ENCODE data around the gene PDE4D. TPM values are rescaled to one million over a fixed set of nuclear protein-coding genes. Genes with fewer than 3 reads are reported as not detected.
"Not testable (repeated sequence)": the region's sequence is repeated elsewhere in the genome, so short reads cannot be mapped to it uniquely, and the experiment has no call there.

PDE4D gene
- total RNA-seq, 1 experiment from 2014 or later = 2.1 TPM

- no peak overlapping the region for H2AK5ac ChIP-seq (ENCODE audit: insufficient read length, low read length)
- no peak overlapping the region for H4K91ac ChIP-seq (ENCODE audit: insufficient read length, low read depth, low read length)
- no peak overlapping the region for H3T11ph ChIP-seq (ENCODE audit: low read length)
- H3K56ac ChIP-seq (ENCODE audit: insufficient read length, low read depth, low read length) = no peak overlapping the region
- H2BK120ac ChIP-seq (ENCODE audit: low read depth, low read length, poor library complexity, severe bottlenecking) = no peak overlapping the region
- DNase-seq = no peak
- TF ChIP-seq, protein P1, sequence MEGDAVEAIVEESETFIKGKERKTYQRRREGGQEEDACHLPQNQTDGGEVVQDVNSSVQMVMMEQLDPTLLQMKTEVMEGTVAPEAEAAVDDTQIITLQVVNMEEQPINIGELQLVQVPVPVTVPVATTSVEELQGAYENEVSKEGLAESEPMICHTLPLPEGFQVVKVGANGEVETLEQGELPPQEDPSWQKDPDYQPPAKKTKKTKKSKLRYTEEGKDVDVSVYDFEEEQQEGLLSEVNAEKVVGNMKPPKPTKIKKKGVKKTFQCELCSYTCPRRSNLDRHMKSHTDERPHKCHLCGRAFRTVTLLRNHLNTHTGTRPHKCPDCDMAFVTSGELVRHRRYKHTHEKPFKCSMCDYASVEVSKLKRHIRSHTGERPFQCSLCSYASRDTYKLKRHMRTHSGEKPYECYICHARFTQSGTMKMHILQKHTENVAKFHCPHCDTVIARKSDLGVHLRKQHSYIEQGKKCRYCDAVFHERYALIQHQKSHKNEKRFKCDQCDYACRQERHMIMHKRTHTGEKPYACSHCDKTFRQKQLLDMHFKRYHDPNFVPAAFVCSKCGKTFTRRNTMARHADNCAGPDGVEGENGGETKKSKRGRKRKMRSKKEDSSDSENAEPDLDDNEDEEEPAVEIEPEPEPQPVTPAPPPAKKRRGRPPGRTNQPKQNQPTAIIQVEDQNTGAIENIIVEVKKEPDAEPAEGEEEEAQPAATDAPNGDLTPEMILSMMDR (conservative IDR thresholded peaks at IDR 0.05) = no peak
- H3K79me1 ChIP-seq (ENCODE audit: insufficient read depth, low read depth, low read length, poor library complexity, severe bottlenecking) = no peaks in the 10 kb centered on the region
- H2BK5ac ChIP-seq (ENCODE audit: insufficient read length, low read length) = no peak overlapping the region
- H3K23ac ChIP-seq (ENCODE audit: insufficient read length, low read depth, low read length) = no peak overlapping the region
- no peak overlapping the region for H2BK12ac ChIP-seq (ENCODE audit: insufficient read length, low read depth, low read length)
- H3K79me2 ChIP-seq (ENCODE audit: insufficient read depth, low read length) = no peaks in the 10 kb centered on the region
- H2BK20ac ChIP-seq (ENCODE audit: low read depth, low read length, poor library complexity, severe bottlenecking) = no peak overlapping the region
- H4K20me1 ChIP-seq (ENCODE audit: control insufficient read depth, insufficient read depth, insufficient read length) = no peaks in the 10 kb centered on the region
- no peak overlapping the region for H4K5ac ChIP-seq (ENCODE audit: insufficient read length, low read depth, low read length)
- Mint-ChIP-seq H3K27me3 (ENCODE audit: low read depth) (no peaks in the 10 kb centered on the region), H3K9me3 (peaks cover 18 to 31% of the 10 kb centered on the region in 2 experiments), H3K4me1 (peaks cover 0 to 4% of the 10 kb centered on the region in 2 experiments; a peak in 1 of 4 replicates), H3K27ac (no peak overlapping the region), H3K36me3 (ENCODE audit: insufficient read depth in 1 of 3, low read depth in 3 of 3) (peaks cover 0 to 16% (median 2%) of the 10 kb centered on the region in 3 experiments; a peak in 4 of 7 replicates), H3K4me3 (no peak overlapping the region)
- H3K23me2 ChIP-seq (ENCODE audit: insufficient read length, low read depth, low read length, poor library complexity, severe bottlenecking) = no peaks in the 10 kb centered on the region
- H3K9ac ChIP-seq (ENCODE audit: extremely low read depth, insufficient read length, low read length) = no peak overlapping the region
- H2BK15ac ChIP-seq (ENCODE audit: low read depth, low read length) = no peak overlapping the region
- H2AFZ ChIP-seq (ENCODE audit: low read length) = no peak overlapping the region
- no peak overlapping the region for H3K4ac ChIP-seq (ENCODE audit: low read depth, low read length)
- no peak overlapping the region for H4K8ac ChIP-seq (replicated peaks; ENCODE audit: insufficient read length, low read depth, low read length)
- H3K9me3 ChIP-seq (ENCODE audit: control insufficient read depth, low read depth, low read length) = no peaks in the 10 kb centered on the region
- H3K4me1 ChIP-seq (ENCODE audit: insufficient read depth, low read length) = no peaks in the 10 kb centered on the region
- no peak overlapping the region for H3K27ac ChIP-seq (ENCODE audit: insufficient read length, low read depth, low read length)
- no CpG with 5 or more reads among the region's 2 CpGs for WGBS (ENCODE audit: extremely low coverage, insufficient read length, low lambda C conversion rate)
- H3K18ac ChIP-seq (ENCODE audit: insufficient read length, low read depth, low read length) = no peak overlapping the region
- H3K14ac ChIP-seq (ENCODE audit: insufficient read depth, low read length) = no peak overlapping the region
- no peak overlapping the region for H3K4me2 ChIP-seq (ENCODE audit: insufficient read depth, insufficient read length, low read length)
- H3K27me3 ChIP-seq (ENCODE audit: insufficient read depth, low read length) = no peaks in the 10 kb centered on the region
These were observed 491.9 kb downstream of the PDE4D start for GRCh38 chr5:59401637-59402036.

- not testable (repeated sequence) for H3K4me3 Mint-ChIP-seq; H3K9ac ChIP-seq (ENCODE audit: extremely low read depth, insufficient read length, low read length); H3K4ac ChIP-seq (ENCODE audit: low read depth, low read length); H4K91ac ChIP-seq (ENCODE audit: insufficient read length, low read depth, low read length); H2BK5ac ChIP-seq (ENCODE audit: insufficient read length, low read length); H2BK20ac ChIP-seq (ENCODE audit: low read depth, low read length, poor library complexity, severe bottlenecking); H3K4me1 Mint-ChIP-seq; H3K9me3 ChIP-seq (ENCODE audit: control insufficient read depth, low read depth, low read length); H3K79me1 ChIP-seq (ENCODE audit: insufficient read depth, low read depth, low read length, poor library complexity, severe bottlenecking); H3K27ac ChIP-seq (ENCODE audit: insufficient read length, low read depth, low read length); H2BK12ac ChIP-seq (ENCODE audit: insufficient read length, low read depth, low read length); H4K8ac ChIP-seq (replicated peaks; ENCODE audit: insufficient read length, low read depth, low read length); H3K23me2 ChIP-seq (ENCODE audit: insufficient read length, low read depth, low read length, poor library complexity, severe bottlenecking); H3T11ph ChIP-seq (ENCODE audit: low read length); H3K27me3 ChIP-seq (ENCODE audit: insufficient read depth, low read length); H4K20me1 ChIP-seq (ENCODE audit: control insufficient read depth, insufficient read depth, insufficient read length); H4K5ac ChIP-seq (ENCODE audit: insufficient read length, low read depth, low read length); H2BK15ac ChIP-seq (ENCODE audit: low read depth, low read length); DNase-seq; H3K4me2 ChIP-seq (ENCODE audit: insufficient read depth, insufficient read length, low read length); H2AK5ac ChIP-seq (ENCODE audit: insufficient read length, low read length); H3K14ac ChIP-seq (ENCODE audit: insufficient read depth, low read length); H3K9me3 Mint-ChIP-seq; H2BK120ac ChIP-seq (ENCODE audit: low read depth, low read length, poor library complexity, severe bottlenecking); H3K56ac ChIP-seq (ENCODE audit: insufficient read length, low read depth, low read length); H3K27me3 Mint-ChIP-seq (ENCODE audit: low read depth); H3K79me2 ChIP-seq (ENCODE audit: insufficient read depth, low read length); H3K36me3 Mint-ChIP-seq (ENCODE audit: insufficient read depth in 1 of 3, low read depth in 3 of 3); H3K4me1 ChIP-seq (ENCODE audit: insufficient read depth, low read length); H3K23ac ChIP-seq (ENCODE audit: insufficient read length, low read depth, low read length); H3K18ac ChIP-seq (ENCODE audit: insufficient read length, low read depth, low read length); H3K27ac Mint-ChIP-seq; H2AFZ ChIP-seq (ENCODE audit: low read length)
- no CpG with 5 or more reads among the region's 15 CpGs for WGBS (ENCODE audit: extremely low coverage, insufficient read length, low lambda C conversion rate)
These were observed 498.6 kb downstream of the PDE4D start for GRCh38 chr5:59394956-59395355.
